ENCODE data around the gene SLC35A1. TPM values are rescaled to one million over a fixed set of nuclear protein-coding genes. Genes with fewer than 3 reads are reported as not detected.

The SLC35A1 gene
- total and polyA plus RNA-seq, 2 of the 8 experiments (the other 6 are each of a cell fraction or from before 2014, with no cell fraction given): 4.7 to 9.2 TPM

GRCh38 chr6:87504441-87504840, 31.7 kb downstream of the SLC35A1 start (continued):
- TF ChIP-seq CHD7 (IDR thresholded peaks at IDR 0.05; ENCODE audit: insufficient replicate concordance, low read length) (no peak), CHD2 (IDR thresholded peaks at IDR 0.05; ENCODE audit: low read length) (no peak), GTF2F1 (IDR thresholded peaks at IDR 0.05; ENCODE audit: borderline replicate concordance, low read depth, low read length) (no peak), SIN3A (conservative IDR thresholded peaks at IDR 0.05 in 1 of 2, IDR thresholded peaks at IDR 0.05 in 1 of 2; ENCODE audit: low read depth in 1 of 2, low read length in 2 of 2) (no peak), TAF1 (IDR thresholded peaks at IDR 0.05; ENCODE audit: low read depth, low read length) (no peak), POU5F1 (IDR thresholded peaks at IDR 0.05; ENCODE audit: low read depth, low read length) (no peak), EP300 (IDR thresholded peaks at IDR 0.05; ENCODE audit: borderline replicate concordance in 1 of 2, low read depth in 2 of 2, low read length in 2 of 2) (no peak), GABPA (IDR thresholded peaks at IDR 0.05; ENCODE audit: borderline replicate concordance, insufficient read depth, low read length) (no peak)

Measured in H1 (cell line).